HG03103 (cell line): ENCODE measurements around the gene NEUROG2.
"Not testable (repeated sequence)": the region's sequence is repeated elsewhere in the genome, so short reads cannot be mapped to it uniquely, and the experiment has no call there.

Experiments
- ATAC-seq: cut with Tn5 transposase; IDR thresholded peaks from one replicate; pipeline ENCODE4 v1.9.1; 2021; ENCODE audit warnings: low read depth; ENCODE audit not compliant: unreplicated experiment

Gene NEUROG2

DNA sequence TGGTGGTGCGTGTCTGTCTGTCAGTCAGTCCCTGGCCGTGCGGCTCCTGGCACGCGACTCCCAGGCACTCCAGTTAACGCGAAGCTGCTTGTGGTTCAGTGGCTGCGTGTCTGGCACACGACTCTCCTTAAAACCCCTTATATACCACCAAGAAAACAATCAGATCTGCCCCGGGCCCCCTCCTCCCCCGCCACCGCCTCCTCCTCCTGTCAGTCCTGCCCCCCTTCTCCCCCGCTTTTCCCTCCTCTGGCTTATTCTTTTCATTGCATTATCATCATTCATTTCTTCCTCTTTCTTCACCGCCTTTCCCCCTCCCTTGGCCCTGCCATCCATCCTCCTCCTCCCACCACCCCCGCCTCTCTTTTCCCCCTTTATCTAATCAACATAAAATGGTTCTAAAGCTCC is at the start of gene NEUROG2:
Gene NEUROG2 (minus strand): TSS at position 115 of the 405 bp plus-strand sequence. CDS start 705 bp downstream, outside the sequence.
- ATAC-seq = no peak

GRCh38 chr4:112564706-112565270 is 48.8 kb upstream of the NEUROG2 start:
- no peak for ATAC-seq

DNA sequence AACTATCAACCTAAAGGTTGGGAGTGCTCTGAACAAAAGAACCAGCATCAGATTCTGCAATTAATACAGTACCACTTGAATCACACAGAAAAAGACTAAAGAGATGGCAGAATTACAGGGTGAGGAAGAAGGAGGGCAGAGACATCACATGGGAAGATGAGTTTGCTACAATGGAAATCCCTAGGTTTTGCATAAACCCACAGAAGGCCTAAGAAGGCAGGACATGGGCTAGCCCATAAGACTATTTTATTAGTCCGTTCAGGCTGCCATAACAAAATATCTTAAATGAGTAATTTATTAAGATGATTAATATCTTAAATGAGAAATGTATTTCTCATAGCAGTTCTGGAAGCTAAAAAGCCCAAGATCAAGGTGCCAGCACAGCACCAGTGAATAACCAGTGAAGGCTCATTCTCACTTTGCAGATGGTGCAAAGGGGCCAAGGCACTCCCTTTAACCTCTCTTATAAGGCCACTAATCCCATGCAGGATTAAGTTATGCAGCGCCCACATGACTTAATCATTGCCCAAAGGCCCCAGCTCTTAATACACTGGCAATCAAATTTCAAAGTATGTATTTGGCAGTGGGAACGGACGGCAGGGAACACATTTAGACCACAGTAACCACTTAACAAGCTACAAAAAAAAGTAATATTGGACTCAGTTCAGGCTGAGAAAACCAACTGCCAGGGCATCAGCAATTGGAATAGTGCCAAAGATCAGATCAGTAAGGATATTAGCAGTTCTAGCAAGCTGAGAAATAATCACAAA is 47.6 kb upstream of the NEUROG2 start:
- no peak for ATAC-seq

- ATAC-seq = no peak
Observed at GRCh38 chr4:112562254-112562879, 46.4 kb upstream of the NEUROG2 start.

GRCh38 chr4:112560084-112560483 is 44.1 kb upstream of the NEUROG2 start:
- ATAC-seq = peak; percentile 69

DNA sequence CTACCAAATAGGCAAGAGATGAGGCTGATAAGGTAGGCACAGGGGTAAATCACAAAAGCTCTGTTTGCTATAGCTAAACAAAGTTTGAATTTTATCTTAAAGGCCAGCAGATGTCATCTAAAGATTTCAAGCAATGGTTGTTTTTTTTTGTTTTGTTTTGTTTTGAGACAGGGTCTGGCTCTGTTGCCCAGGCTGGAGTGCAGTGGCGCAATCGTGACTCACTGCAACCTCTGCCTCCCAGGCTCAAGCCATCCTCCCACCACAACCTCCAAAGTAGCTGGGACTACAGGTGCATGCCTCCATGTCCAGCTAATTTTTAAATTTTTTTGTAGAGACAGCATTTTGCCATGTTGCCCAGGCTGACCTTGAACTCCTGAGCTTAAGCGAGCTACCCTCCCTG is 43.1 kb upstream of the NEUROG2 start:
- no peak for ATAC-seq

DNA sequence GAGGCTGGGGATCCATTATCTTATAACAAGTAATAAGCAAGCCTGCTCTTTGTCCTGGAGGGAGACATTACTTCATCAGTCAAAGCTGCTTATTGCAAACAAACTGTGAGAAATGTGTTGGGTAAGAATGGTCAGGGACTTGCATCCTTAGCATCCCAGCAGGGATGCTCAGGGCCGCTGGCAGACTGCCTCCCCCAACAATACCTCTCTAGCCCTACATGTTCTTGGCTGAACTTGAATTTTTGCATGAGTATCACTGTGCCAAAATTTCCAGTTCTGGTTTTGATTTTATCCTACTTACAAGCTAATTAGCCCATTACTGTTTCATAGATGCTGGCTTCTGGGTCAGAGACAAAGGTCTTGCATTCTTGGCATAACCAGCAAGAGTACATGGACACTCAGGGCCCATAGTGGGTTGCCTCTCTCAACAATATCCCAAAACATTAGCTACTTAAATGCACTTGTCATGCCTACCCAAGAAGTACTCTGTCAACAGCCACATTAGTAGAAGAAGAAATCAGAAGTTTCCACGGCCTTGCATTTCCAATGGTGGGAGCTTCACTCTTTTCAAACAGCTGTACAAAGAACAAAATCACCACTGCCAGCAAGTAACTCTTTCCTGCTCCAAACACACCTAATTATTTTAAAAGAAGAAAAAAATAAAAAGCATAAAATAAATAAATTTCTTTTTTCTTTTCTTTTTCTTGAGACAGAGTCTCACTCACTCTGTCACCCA is 41.9 kb upstream of the NEUROG2 start:
- ATAC-seq = no peak

GRCh38 chr4:112554271-112554670 is 38.3 kb upstream of the NEUROG2 start:
- ATAC-seq = not testable (repeated sequence)

DNA sequence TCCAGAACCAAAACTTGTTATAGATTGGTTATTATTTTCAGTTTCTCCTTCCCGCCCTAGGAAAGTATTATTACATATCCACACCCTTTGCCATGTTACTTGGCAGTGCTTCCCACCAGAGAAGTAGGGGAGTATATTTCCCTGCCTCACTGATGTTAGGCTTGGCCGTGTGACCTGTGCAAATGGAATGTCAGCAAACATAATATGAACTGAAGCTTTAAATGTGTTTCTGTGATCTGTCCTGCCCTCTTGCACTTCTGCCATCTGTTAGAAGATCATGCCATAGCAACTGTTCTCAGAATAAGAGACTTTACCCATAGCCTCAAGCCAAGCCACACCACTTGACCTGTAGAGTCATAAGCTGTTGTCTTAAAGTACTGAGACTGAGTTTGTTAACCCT is 36.7 kb upstream of the NEUROG2 start:
- ATAC-seq = no peak

GRCh38 chr4:112550728-112551127 is 34.7 kb upstream of the NEUROG2 start:
- no peak for ATAC-seq

DNA sequence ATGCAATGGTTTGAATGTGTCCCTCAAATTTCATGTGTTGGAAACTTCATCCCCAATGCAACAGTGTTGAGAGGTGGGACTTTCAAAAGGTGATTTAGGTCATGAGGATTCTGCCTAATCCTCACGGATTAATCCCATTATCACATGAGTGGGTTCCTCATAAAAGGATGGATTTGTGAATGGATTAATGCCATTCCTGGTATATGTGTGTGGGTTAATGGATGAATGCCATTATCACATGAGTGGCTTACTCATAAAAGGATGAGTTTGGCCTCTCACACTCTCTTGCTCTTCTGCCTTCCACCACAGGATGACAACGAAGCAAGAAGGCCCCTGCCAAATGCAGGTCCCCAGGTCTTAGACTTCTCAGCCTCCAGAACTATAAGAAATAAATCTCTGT is 30.5 kb upstream of the NEUROG2 start:
- no peak for ATAC-seq

GRCh38 chr4:112545346-112545745 is 29.4 kb upstream of the NEUROG2 start:
- ATAC-seq = no peak

DNA sequence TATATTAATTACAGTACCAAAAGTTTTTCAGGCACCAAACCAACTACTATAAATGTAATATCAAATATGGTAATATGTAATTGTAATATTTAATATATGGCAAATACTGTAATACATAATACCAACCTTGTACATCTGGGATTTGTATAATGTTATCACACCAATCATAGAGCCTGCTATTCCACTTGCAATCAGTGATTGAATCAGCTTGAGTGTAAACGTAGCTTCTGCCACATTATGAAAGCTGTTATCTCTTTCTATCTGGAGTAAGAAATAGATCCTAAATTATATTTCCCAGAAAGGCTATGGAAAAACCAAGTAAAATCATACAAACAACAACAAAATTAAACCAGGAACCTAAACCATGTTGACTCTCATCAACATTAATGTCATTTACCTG is 24.7 kb upstream of the NEUROG2 start:
- no peak for ATAC-seq

- no peak for ATAC-seq
Observed at GRCh38 chr4:112536123-112536522, 20.1 kb upstream of the NEUROG2 start.

GRCh38 chr4:112532267-112532666 is 16.3 kb upstream of the NEUROG2 start:
- ATAC-seq = no peak

- no peak for ATAC-seq
Observed at GRCh38 chr4:112531146-112531545, 15.2 kb upstream of the NEUROG2 start.

DNA sequence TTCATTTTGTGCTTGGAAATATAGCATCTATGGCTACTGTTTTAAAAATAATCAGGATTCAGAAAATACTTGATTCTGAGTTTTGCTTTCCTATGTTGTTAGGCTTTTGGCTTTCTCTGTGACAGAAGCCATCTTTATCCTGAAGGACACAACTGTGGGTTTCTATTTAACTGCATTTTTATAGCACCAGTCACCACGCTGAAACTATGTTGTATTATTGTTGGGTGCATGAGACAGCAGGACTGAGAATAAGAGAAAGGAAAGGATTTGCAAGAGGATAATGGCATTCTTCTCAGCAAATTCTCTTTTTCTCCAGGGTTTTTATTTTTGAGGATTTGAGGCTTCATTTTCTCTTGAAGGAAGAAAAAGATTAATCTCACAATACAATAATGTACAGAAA is 10.1 kb upstream of the NEUROG2 start:
- no peak for ATAC-seq

DNA sequence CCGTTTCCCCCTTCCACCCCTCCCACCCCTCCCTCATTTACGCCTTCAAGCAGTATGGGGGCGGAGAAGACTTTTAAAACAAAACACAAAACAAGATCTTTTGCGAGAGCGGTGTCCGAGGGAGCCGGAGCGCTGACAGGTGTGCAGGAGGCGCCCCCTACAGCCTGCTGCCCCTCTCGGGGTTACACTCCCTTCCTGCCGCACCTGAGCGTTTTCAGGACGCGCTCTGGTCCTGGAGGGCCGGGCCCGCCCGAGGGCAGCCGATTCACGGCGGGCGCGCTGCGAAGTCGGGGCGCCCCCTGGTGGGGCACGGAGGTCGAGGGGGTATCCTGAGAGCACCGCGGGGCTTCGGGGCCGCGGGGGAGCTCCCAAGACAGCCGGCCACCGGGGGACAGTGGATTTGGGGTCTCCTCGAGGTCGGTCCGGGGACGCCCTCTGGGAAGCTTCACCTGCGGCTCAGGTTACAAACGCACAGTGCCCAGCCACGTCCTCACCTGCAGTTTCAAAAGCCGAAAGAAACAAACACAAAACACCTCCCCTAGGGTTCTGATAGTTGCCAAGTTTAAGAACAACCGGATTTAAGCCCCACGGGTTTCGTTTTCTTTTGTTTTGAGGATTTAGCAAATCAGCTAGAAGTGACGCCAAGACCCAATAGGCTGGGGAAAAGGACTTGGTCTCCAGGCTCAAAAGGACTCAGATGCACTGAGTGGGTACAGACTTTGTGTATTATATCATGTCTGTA is 8.0 kb upstream of the NEUROG2 start:
- peak; percentile 82 for ATAC-seq

DNA sequence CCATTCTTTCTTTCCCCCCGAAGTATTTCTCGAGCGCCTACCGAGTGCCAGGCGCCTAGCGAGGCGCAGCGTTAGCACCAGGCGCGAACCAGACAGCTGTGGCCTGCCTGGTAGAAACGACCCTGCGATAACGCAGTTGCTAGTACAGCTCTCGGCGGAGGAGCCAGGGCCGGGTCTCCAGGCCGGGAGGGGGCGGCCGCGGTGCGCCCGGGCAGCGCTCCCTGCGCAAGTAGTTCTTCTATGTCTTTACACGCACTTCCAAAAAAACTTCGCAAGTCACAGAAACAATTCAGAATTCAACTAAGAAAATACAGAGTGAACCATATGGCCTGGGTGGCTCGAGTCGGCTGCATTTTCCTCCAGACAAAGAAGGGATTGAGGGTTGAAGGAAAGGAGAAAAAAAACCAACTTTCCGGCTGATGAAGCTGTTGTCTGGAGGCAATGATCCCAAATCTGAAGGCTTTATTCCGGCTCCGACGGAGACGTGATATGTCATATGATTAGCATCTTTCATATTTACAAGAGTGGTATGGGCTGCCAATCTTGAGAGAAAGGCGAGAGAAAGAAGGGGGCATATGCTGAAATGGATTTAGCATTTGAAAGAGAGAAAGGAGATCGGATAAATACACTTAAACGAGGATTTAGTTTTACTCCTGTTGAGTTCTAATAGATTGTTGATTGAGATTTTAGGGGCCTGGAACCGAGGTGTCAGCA is 7.2 kb upstream of the NEUROG2 start:
- ATAC-seq = peak; percentile 35

DNA sequence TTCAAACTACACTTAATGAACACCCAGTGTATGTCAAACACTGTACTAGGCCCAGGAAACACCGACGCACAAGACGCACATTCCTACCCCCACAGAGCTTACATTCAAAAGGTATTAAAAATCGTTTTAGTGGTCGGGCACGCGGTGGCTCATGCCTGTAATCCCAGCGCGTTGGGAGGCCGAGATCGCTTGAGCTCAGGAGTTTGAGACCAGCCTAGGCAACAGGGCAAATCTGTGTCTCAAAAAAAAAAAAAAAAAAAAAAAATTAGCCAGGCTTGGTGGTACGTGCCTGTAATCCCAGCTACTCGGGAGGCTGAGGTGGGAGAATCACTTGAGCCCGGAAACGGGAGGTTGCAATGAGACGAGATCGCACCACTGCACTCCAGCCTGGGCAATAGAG is 6.5 kb upstream of the NEUROG2 start:
- not testable (repeated sequence) for ATAC-seq
